GM19043 (cell line): ENCODE measurements around the gene PDCD1.
"Not testable (repeated sequence)": the region's sequence is repeated elsewhere in the genome, so short reads cannot be mapped to it uniquely, and the experiment has no call there.

Experiments used
- ATAC-seq: cut with Tn5 transposase; IDR thresholded peaks from one replicate; pipeline ENCODE4 v1.9.1; 2021; ENCODE audit warnings: low read depth; ENCODE audit not compliant: unreplicated experiment

The PDCD1 gene

DNA sequence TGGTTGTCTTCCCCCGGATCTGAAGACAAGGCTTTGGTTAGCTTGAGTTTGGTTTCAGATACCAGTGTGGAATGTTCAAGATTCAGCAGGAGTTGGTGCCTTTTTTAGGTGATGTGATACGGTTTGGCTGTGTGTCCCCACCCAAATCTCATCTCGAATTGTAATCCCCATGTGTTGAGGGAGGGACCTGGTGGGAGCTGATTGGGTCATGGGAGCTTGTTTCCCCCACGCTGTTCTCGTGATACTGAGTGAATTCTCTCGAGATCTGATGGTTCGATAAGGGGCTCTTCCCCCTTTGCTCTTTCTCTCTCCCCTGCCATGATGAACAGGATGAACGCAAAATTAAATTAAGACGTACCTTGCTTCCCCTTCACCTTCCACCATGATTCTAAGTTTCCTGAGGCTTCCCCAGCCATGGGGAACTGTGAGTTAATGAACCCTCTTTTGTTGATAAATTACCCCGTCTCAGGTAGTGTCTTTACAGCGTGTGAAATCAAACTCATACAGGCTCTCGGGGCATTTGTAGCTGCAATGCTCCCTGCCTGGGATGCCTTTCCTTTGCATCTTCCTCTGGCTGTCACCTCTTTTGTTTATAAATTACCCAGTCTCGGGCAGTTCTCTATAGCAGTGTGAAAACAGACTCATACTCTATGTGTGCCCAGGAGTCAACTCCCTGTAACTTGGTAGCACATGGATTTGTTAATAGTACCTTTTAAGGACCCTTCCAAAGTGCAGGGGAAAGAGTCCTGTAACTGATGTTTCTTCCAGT, 21.3 kb downstream of the PDCD1 start:
- ATAC-seq = no peak

GRCh38 chr2:241836292-241836691, 22.4 kb downstream of the PDCD1 start:
- no peak for ATAC-seq

- ATAC-seq = no peak
Measured at GRCh38 chr2:241835611-241836010, 23.1 kb downstream of the PDCD1 start.

GRCh38 chr2:241834527-241835210, 24.0 kb downstream of the PDCD1 start:
- no peak for ATAC-seq

DNA sequence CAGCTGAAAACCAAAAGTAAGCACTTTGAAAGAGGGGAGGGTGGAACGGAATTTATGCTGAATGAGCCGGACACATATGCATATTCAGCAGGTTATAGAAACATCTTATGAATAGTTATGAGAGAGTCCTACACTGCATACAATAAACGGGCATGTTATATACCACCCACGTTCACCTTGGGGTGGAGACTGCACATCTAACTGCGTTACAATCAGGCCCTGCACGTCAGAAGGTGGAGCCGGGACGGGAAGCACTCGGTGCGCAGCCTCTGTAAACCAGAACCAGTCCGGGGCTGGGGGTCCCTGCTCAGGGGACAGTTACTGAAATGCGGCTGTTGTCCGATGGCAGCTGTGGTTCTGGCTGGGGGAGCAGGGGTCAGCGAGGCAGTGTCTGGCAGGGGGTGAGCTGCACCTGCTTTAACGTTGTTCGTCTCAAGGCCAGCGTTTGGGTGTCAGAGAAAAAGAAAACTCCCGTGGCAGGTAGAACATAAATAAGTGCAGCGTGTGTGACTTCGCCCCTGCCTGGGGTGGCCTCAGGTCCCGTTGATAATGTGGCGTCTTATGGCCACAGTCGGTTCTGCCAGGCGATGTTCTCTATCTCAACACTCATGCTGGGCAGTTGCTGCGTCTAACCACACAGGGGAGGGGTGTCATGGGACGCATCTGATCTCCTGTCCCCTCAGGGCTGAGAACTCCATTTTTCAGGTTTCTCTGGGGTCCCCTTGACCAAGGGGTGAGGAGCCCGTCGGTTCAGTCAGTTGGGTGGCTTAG, 24.8 kb downstream of the PDCD1 start:
- not testable (repeated sequence) for ATAC-seq

GRCh38 chr2:241833101-241833663, 25.5 kb downstream of the PDCD1 start:
- ATAC-seq = no peak

DNA sequence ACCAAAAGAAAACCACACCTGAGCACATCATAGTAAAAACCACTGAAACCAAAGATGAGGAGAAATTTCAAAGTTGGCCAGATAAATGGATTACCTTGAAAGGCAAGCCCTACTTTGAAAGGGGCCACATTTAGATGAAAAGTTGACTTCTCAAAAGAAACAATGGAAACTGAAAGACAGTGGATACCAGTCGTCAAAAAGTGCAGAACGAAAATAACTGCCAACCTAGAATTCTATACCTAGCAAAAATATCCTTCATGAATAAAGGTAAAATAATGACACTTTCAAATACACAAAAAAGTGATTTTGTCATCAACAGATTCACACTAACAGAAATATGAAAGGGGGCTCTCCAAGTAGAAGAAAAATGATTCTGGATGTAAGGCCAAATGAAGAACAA, 31.3 kb downstream of the PDCD1 start:
- no peak for ATAC-seq

DNA sequence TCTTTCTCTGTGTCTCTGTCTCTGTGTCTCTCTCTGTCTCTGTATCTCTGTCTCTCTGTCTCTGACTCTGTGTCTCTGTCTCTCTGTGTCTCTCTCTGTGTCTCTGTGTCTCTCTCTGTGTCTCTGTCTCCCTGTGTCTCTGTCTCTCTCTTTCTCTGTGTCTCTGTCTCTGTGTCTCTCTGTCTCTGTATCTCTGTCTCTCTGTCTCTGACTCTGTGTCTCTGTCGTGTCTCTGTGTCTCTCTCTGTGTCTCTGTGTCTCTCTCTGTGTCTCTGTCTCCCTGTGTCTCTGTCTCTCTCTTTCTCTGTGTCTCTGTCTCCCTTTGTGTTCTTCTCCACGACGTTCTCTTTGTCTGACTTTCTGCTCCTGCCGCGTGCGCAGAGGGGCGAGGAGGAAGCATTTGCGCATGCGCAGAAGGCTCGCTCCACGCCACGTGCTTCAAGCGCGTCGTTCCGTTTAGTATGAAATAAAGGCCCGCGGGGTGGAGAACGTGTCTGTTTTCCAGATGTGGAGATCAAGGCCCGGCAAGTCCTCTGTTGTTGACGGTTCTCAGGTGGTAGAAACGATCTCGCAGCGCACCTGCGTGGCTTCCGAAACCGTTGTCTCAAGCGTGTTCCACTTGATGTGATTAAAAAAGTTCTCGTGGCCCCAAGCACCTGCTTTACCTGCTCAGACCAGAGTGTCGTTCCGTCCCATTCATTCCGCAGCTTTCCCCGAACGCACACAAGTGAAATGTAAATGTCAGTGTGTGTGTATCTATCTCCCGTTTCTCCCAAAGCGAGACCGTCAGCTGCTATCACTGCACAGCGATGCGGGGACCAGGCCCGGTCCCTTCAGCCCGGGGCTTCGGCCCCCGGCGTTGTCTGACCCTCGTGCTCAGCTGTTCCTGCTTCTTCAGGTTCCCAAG, 34.9 kb downstream of the PDCD1 start:
- not testable (repeated sequence) for ATAC-seq

DNA sequence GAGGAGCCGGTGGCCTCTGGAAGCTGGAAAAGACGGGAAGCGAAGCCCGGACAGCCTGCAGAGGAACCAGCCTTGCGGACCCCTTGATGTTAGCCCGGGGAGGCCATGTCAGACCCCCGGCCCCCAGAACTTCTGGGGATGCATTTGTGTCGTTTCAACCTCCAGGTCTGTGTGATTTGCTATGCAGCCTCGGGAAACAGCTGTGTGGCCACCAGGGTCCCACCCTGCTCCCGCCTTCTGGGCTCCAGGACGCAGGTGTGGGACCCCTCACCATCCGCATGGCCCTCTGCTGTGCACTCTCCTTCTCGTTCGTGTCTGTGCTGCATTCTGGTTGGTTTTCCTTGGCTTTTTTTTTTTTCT, 36.5 kb downstream of the PDCD1 start:
- no peak for ATAC-seq

DNA sequence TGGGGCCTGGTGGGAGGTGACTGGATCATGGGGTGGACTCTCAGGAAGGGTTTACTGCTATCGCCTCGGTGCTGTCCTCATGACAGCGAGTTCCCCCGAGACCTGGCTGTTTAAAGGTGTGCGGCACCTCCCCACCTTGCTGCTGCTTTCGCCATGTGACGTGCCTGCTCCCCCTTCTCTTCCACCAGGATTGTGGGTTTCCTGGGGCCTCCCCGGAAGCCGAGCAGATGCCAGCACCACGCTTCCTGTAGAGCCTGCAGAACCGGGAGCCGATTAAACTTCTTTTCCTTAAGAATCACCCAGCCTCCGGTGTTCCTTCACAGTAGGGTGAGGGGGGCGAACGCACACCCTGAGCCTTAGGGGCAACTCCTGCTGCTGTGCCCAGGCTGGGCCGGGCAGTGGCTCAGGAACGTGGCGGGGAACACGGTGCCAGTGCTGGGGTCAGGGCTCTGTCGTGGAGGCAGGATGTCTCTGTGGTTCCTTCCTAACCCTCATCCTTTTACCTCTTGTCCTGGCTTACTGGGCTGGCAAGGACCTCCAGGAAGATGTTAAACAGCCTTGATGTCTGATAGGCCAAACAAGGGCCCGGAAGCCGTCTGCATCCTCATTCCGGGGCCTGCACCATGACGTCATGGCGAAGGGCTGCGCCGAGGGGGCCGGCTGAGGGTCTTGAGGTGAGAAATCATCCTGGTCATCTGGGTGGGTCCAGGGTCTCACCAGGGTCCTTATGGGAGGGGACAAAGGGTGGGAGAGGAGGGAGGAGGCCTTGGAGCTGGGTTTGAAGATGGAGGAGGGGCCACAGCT, 37.0 kb downstream of the PDCD1 start:
- ATAC-seq = no peak

GRCh38 chr2:241820625-241821384, 37.9 kb downstream of the PDCD1 start:
- ATAC-seq = no peak

DNA sequence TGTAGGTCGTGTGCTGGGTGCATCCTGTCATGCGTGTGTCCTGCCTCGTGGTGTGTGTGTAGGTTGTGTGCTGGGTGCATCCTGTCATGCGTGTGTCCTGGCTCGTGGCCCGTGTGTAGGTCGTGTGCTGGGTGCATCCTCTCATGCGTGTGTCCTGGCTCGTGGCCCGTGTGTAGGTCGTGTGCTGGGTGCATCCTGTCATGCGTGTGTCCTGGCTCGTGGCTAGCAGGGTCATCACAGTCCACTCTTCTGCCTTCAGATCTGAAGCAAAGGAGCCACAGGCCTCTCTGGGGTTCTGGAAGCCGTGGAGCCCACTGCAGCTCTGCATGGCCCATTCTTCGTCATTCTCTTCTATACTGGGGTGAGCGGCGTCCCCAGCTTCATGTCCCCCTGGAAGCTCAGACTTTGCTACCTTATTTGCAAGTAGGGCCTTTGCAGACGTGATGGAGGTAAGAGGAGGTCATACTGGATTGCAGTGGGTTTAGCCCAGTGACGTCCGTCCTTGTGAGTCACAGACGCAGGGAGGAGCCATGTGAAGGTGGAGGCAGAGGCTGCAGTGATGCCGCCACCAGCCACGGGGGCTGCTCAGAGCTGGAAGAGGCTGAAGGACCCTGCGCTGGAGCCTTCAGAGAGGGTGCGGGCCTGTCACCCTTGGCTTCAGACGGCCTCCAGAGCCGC, 38.6 kb downstream of the PDCD1 start:
- ATAC-seq = not testable (repeated sequence)

DNA sequence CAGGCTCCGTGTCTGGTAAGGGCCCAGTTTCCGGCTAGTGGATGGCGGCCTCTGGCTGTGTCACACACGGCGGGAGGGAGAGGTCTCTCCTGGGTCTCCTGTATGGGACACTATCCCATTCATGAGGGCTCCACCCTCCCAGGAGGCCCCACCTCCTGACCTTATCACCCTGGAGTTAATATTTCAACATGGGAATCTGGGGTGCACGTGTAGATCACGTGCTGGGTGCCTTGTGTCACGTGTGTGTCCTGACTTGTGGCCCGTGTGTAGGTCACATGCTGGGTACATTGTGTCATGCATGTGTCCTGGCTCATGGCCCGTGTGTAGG, 39.8 kb downstream of the PDCD1 start:
- ATAC-seq = no peak

DNA sequence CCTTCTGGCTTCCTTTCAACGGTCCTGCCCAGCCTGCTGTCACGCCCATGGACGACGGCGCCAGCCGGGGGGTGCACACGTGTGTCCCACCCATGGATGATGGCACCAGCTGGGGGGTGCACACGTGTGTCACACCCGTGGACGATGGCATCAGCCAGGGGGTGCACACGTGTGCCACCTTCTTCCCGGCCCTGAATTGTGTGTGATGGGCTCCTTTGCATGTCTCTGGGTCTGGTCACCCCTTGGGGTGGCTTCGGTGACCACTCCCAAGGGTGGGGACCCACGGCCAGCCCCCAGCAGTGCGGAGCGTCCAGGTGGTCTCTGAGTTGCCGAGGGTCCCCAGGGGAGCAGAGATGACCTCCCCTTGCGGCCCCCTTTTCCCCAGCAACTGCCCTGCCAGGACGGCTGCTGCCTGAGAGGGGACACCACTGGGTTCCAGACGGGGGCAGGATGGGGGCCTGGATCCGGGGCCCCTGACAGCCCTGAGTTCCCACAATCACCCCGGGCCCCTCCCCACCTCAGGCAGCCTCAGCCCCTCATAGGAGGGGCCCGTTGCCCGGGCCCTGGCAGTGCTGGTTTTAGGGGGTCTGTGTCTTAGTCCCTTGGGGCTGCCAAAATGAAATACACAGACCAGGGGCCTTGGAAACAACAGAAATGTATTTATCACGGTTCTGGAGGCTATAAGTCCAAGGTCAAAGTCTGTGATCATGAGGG, 40.3 kb downstream of the PDCD1 start:
- no peak for ATAC-seq

DNA sequence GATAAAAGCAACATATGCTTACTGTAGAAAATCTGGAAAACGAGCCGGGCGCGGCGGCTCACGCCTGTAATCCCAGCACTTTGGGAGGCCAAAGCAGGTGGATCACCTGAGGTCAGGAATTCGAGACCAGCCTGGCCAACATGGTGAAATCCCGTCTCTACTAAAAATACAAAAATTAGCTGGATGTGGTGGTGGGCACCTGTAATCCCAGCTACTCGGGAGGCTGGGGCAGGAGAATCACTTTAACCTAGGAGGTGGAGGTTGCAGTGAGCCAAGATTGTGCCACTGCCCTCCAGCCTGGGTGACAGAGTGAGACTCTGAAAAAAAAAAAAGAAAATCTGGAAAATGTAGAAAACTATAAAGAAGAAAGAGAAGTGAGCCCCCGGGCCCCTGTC, 40.9 kb downstream of the PDCD1 start:
- not testable (repeated sequence) for ATAC-seq

GRCh38 chr2:241817126-241817820, 41.4 kb downstream of the PDCD1 start:
- ATAC-seq = no peak
